Measurements from ENCODE around the gene LSM3.
A peak's percentile ranks its signal among the peaks of the same experiment; 100 is the strongest.

LSM3 gene

GRCh38 chr3:14178247-14179113, at the start of gene LSM3, which contains the start of gene XPC:
Gene LSM3, plus strand, starts transcription at chr3:14178817. Its CDS starts 44 bp downstream, at chr3:14178861.
Gene XPC, minus strand, starts transcription at chr3:14178601. Its CDS starts 33 bp downstream, at chr3:14178568.
- FAIRE-seq, result peak; percentile 94

DNA sequence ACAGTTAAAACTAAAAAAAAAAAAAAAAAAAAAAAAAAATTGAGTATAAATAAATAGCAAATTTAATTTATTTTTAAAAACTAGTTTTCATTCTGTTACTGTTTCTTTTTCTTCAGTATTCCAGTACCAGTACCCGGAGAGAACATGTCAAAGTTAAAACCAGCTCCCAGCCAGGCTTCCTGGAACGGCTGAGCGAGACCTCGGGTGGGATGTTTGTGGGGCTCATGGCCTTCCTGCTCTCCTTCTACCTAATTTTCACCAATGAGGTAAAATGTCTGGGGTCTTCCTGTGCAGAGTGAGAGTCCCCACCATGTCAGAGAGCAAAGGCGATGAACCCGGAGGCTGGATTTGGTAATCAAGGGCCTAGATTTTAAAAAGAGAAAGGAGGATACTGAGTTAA, 49.3 kb upstream of the LSM3 start:
- FAIRE-seq, result no peak

GRCh38 chr3:14130230-14130629, 48.4 kb upstream of the LSM3 start:
- FAIRE-seq, result no peak

DNA sequence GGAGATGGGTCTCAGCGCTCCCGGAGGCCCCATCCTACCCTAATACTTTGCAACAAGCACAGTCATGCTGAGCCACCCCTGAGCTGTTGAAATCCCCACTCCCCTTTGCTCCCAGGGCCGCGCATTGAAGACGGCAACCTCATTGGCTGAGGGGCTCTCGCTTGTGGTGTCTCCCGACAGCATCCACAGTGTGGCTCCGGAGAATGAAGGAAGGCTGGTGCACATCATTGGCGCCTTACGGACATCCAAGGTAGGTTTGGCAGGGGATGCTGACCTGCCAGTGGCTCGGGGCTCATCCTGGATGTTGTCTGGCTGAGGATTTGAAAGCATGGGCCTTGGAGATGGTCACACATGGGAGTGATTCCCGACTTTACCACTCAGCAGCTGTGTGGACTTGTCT, 47.9 kb upstream of the LSM3 start:
- FAIRE-seq, result no peak

GRCh38 chr3:14131134-14131533, 47.5 kb upstream of the LSM3 start:
- FAIRE-seq, result no peak

- no peak for FAIRE-seq
These were observed 46.5 kb upstream of the LSM3 start for GRCh38 chr3:14132120-14132519.

- FAIRE-seq, result no peak
These were observed 45.9 kb upstream of the LSM3 start for GRCh38 chr3:14132689-14133088.

- no peak for FAIRE-seq
These were observed 45.3 kb upstream of the LSM3 start for GRCh38 chr3:14133188-14133800.

DNA sequence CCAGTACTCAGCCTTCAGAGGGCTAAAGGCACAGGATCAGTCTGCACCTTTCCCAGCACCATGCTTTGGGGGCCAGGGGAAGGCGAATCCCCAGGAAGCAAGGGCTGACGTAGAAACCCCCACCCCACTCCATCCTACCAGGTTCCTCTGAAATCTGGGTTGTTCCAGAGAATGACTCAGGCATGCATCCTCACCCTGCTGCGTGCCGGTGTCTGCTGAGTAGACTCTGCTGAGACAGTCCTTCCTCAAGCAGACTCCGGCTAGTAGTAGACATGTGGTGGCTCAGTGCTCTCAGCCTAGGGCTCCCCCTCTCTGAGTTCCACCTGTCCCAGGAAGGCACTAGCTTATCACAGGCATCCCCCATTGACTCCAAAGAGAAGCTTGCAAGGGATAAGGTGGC, 44.7 kb upstream of the LSM3 start:
- FAIRE-seq, result no peak

DNA sequence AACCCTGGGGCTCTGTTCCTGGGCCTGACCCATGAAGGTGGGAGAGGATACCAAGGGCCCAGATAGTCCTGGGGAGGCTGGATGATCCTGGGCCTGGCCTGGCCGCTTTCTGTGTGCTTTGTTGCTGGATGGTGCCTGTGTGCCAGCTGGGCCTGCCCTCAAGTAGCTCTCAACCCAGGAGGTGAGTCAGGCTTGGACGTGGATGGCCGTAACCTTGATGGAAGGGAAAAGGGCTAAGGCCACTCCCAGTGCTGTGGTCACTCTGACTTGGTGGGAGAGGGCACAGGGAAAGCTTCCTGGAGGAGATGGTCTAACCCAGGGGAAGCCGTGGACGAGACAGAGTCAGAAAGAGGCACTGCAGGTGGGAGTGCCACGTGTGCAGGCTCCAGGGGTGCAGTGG, 44.3 kb upstream of the LSM3 start:
- FAIRE-seq, result no peak

DNA sequence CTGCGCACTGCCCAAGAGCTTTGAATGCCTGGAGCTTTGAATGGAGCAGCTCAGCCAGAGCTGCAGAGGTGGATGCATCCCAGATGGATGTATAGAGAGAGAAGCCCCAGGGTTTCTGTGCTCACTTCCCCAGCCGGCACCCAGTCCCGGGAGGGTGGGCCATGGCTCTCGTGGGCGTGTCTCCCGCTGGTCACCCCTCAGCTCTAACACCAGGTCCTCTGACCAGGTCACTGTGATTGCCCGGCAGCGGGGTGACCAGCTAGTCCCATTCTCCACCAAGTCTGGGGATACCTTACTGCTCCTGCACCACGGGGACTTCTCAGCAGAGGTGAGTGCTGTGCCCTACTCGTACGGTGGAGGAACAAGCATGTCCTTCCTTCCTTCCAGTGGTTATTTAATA, 43.0 kb upstream of the LSM3 start:
- no peak for FAIRE-seq

DNA sequence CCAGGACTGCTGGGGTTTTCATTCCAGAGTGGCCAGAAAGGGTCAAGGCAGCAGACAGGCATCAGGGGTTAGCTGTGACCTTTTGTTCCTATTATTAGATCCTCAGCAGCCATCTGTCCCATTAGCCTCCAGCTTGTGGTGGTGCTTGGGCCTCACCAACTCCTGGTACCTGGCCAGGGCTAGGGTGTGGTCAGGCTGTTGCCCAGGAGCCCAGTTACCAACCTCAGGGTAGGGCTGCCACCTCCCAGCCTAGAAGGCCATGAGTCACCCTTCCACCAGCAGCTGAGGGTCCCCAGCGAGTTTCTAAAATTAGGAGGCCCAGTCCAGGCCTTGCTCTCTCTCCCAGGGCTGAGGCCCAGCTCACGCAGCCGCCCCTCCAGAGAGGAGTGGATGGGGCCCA, 41.6 kb upstream of the LSM3 start:
- FAIRE-seq, result no peak

DNA sequence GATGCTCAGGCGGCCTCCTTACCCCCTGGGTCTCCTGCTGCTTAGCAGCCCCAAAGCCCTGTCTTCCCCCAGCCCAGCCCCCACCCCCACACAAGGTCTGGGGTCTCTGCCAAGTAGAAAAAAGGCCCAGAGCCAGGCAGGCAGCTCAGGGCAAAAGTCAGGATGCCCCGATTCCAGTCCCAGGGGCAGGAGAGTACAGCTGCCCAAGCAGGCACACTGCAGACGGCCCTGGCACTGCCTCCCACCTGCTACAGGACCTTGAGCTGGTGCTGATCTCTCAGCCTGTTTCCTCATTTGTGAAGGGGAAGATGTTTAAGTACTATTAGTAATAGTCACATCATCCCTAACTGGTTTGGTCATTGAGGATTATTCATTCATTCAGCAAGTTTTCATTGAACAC, 41.2 kb upstream of the LSM3 start:
- FAIRE-seq, result no peak

DNA sequence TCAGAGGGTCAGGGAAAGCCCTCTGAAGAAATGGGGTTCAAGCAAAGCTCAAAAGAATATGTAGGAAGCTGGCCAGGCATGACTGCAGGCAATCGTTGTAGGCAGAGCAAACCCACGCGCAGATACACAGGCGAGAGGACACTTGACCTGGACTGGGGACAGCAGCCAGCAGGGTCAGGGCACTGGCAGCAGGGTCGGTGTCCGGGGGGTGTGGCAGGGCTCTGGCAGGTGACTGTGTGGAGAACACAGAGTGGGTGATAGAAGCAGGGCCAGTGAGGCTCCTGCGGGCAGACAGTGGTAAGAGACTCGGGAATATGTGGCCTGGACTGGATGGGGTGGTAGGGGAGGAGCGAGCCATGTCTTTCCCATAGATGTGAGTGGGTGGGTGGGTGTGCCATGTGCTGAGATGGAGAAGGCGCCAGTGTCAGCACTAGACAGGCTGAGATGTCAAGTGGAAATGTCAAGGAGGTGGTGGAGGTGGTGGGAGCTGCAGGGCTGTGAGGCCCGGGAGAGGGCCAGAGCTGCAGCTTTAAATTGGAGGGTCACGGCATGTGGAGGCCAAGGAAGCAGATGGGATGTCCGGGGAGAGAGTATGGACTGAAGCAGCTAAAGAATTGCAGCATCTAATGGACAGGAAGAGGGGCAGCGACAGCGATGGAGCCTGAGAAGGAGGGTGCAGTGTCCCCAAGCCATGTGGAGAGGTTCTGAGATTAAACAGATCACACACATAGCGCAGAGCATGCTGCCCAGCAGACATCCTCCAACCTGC, 40.3 kb upstream of the LSM3 start:
- no peak for FAIRE-seq

DNA sequence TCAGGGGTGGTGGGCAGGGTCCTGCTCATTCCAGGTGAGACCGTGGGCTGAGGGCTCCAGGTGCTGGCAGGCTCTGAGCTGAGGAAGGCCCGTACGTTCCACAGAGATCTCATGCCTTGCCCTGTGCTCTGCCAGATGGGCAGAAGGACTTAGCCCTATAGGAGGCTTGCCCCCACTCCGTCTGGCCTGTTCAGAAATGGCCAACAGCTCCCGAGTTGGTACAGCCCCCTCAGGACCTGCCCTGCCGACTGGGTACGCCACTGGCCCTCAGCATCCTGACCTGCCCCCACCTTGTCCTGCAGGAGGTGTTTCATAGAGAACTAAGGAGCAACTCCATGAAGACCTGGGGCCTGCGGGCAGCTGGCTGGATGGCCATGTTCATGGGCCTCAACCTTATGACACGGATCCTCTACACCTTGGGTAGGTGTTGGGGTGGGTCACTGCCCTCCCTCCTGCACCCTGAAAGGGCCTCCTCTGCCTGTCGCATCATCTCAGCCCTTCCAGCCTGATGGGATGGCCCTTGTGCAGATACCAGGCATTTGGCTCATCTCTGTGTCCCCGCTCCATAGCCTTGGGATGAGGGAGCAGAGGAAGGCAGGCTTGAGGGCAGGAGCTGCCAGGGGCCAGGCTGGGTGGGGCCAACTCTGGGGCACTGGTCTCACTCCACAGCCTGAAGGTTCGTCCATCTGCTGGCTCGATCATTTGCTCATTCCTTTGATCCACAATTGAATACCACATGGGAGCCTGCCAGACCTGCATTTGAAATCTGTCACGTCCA, 39.5 kb upstream of the LSM3 start:
- FAIRE-seq, result no peak

DNA sequence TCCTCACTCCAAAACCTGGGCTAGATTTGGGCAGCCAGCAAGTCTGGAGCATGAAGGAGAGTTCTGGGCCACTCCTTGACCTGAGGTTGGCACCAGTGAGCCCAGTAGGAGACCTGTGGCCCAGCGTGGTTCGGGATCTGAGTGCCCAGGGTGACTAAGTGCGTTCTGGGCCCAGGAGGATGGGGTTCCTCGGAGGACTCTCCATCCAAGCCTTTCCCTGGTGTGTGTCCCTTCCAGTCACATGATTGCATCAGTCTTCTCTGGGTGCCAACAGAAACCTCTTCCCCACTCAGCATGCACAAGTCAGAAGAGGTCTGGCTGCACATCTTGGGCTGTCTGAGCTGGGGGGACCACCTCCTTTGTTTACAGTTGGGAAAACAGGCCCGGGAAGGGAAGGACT, 38.8 kb upstream of the LSM3 start:
- FAIRE-seq, result no peak

DNA sequence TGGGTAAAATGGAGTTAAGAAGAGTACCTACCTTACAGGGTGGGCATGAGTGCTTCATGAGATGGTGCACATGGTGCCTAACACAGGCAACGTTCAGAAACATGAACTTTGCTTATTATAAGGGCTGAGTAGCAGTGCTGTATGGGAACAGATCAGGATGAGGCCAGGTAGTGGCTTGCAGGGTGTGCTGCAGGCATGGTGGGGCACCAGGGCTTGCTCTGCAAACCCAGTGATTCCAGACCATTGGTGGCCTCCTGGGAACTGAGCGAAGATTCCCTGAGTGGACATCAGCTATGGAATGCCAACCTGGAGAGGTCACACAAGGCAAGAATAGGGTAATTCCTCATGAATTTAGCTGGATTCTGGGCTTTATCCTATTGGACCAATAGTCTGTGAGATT, 37.9 kb upstream of the LSM3 start:
- no peak for FAIRE-seq

- no peak for FAIRE-seq
These were observed 37.5 kb upstream of the LSM3 start for GRCh38 chr3:14141144-14141543.

GRCh38 chr3:14141602-14142341, 36.8 kb upstream of the LSM3 start:
- FAIRE-seq, result no peak

- FAIRE-seq, result no peak
These were observed 35.9 kb upstream of the LSM3 start for GRCh38 chr3:14142567-14143270.
